HepG2 (cell line): ENCODE measurements around the gene EHD1. TPM values are rescaled to one million over a fixed set of nuclear protein-coding genes. Genes with fewer than 3 reads are reported as not detected.

ENCODE experiments used
- ATAC-seq: fragments of 200-7000 bp; cut with Tn5 transposase; 3 replicates; pipeline ENCODE4 v1.9.1; 2020; ENCODE audit warnings: mild to moderate bottlenecking, moderate library complexity
- BruUV-seq: library from RNA; stranded (reverse); fragments of 400-500 nt; replicated peaks from 2 replicates; lab custom pipeline; 2021; lab: Mats Ljungman, UMichigan
- CTCF ChIA-PET: fragments of 300-600 bp; formaldehyde crosslinking; extraction: SDS; loops from one replicate; lab custom pipeline; 2021; ENCODE audit warnings: low total read pairs, inconsistent platforms, low intra/inter-chr PET ratio; lab: Yijun Ruan, JAX
- POLR2A ChIA-PET: fragments of 350-600 bp; sonication (Branson Sonifier 250); formaldehyde crosslinking; loops from one replicate; lab custom pipeline; 2020; ENCODE audit warnings: antibody characterized with exemption, inconsistent platforms; lab: Yijun Ruan, JAX
- DNase-seq: peaks from one replicate; pipeline ENCODE4 v3.0.0-alpha.2; 2015; ENCODE audit warnings: low spot score
- FAIRE-seq: peaks from 3 replicates; lab custom pipeline; 2011; peaks lifted over from hg19 to GRCh38; lab: Jason Lieb, UNC
- H2AFZ ChIP-seq: one replicate; pipeline ENCODE4 v1.6.1; 2011; ENCODE audit warnings: low read length, inconsistent platforms
- H3K27ac ChIP-seq: fragments of 300-600 bp; 3 replicates; pipeline ENCODE4 v1.8.0; 2011; ENCODE audit warnings: mixed run types, mild to moderate bottlenecking, mixed read lengths, low read length, inconsistent platforms; ENCODE audit not compliant: insufficient read depth; ENCODE audit errors: extremely low read length
- H3K27me3 ChIP-seq, 2 experiments: fragments of 200-600 bp in 1 of 2; 2 replicates in 1 of 2; 3 replicates in 1 of 2; pipeline versions ENCODE4 v1.6.0 to v1.8.0; 2011; ENCODE audit warnings: low read length in 2 of 2, mild to moderate bottlenecking in 2 of 2, moderate library complexity in 2 of 2, inconsistent platforms in 1 of 2; ENCODE audit not compliant: insufficient read depth in 2 of 2, control insufficient read depth in 1 of 2
- H3K36me3 ChIP-seq, 2 experiments: fragments of 200-600 bp in 1 of 2; replicated peaks in 1 of 2; 2 replicates in 1 of 2; 3 replicates in 1 of 2; pipeline versions ENCODE4 v1.5.1 to v1.8.0; 2011; ENCODE audit warnings: low read length in 2 of 2, inconsistent platforms in 1 of 2; ENCODE audit not compliant: insufficient read depth in 2 of 2, control insufficient read depth in 1 of 2
- H3K4me1 ChIP-seq: 2 replicates; pipeline ENCODE4 v1.5.1; 2012; ENCODE audit warnings: low read length, inconsistent platforms; ENCODE audit not compliant: insufficient read depth
- H3K4me2 ChIP-seq: 2 replicates; pipeline ENCODE4 v1.6.0; 2011; ENCODE audit warnings: low read depth, low read length, inconsistent platforms
- H3K4me3 ChIP-seq, 3 experiments: fragments of 200-600 bp in 1 of 3; sonication (generic), shearing (Covaris generic) in 1 of 3; replicated peaks in 1 of 3; 2 replicates each; pipeline ENCODE4 v1.5.1; 2011 to 2016; ENCODE audit warnings: low read length in 3 of 3, inconsistent platforms in 2 of 3, low read depth in 2 of 3, mild to moderate bottlenecking in 2 of 3, control low read depth in 1 of 3, mixed read lengths in 1 of 3; ENCODE audit not compliant: insufficient read depth in 1 of 3
- H3K79me2 ChIP-seq: one replicate; pipeline ENCODE4 v1.6.1; 2011; ENCODE audit warnings: low read length, inconsistent platforms; ENCODE audit not compliant: insufficient read depth
- H3K9ac ChIP-seq: 2 replicates; pipeline ENCODE4 v1.6.0; 2011; ENCODE audit warnings: mild to moderate bottlenecking, low read depth, low read length, inconsistent platforms; ENCODE audit not compliant: insufficient read depth
- H3K9me3 ChIP-seq: 2 replicates; pipeline ENCODE4 v1.5.1; 2012; ENCODE audit warnings: mild to moderate bottlenecking, low read length
- H4K20me1 ChIP-seq: 2 replicates; pipeline ENCODE4 v1.6.0; 2011; ENCODE audit warnings: inconsistent platforms, mild to moderate bottlenecking, low read length, moderate library complexity; ENCODE audit not compliant: insufficient read depth
- CHCHD3 ChIP-seq: sonication (generic); formaldehyde crosslinking; IDR thresholded peaks from 2 replicates; pipeline ENCODE4 v1.8.0; 2022; ENCODE audit warnings: mild to moderate bottlenecking, missing genetic modification reagents, moderate library complexity
- KDM4B ChIP-seq: sonication (generic); formaldehyde crosslinking; IDR thresholded peaks from 2 replicates; pipeline ENCODE4 v1.4.0; 2020; ENCODE audit warnings: missing genetic modification reagents
- TCF7L2 ChIP-seq: IDR thresholded peaks from 2 replicates; pipeline ENCODE4 v1.6.1; 2011; ENCODE audit warnings: mild to moderate bottlenecking, low read depth, low read length, moderate library complexity
- ZFX ChIP-seq: sonication (generic); formaldehyde crosslinking; IDR thresholded peaks from 2 replicates; pipeline ENCODE4 v1.4.0; 2020; ENCODE audit warnings: mild to moderate bottlenecking, low read depth, missing genetic modification reagents, moderate library complexity
- ZNF670 ChIP-seq: sonication (generic); formaldehyde crosslinking; IDR thresholded peaks from 2 replicates; pipeline ENCODE4 v1.8.0; 2022; ENCODE audit warnings: mild to moderate bottlenecking, missing genetic modification reagents, borderline replicate concordance
- ZNF75D ChIP-seq: sonication (generic); formaldehyde crosslinking; IDR thresholded peaks from 2 replicates; pipeline ENCODE4 v1.8.1; 2023; ENCODE audit warnings: missing genetic modification reagents, mild to moderate bottlenecking, borderline replicate concordance
- WGBS: methylation state at CpG from one replicate; pipeline ENCODE4 v1.1.6; 2017; ENCODE audit warnings: low lambda C conversion rate; 5-methylcytosine and 5-hydroxymethylcytosine counted together
- in situ Hi-C: cut with HindIII; loops from 2 replicates; pipeline ENCODE4 v1.10.0; 2017; ENCODE audit warnings: low pct_unique_long_range_greater_than_20kb; ENCODE audit not compliant: extremely low pct_ligation_motif_present
- intact Hi-C: fragments of 100-400 bp; cut with micrococcal nuclease; formaldehyde crosslinking; loops from one replicate; pipeline ENCODE4 v1.10.0; 2022; ENCODE audit not compliant: unreplicated experiment
- polyA plus RNA-seq, 8 experiments: library from polyadenylated mRNA; depleted of rRNA in 3 of 8; stranded (reverse) in 7 of 8; unstranded in 1 of 8; fragments of >200 nt; fragmentation: Illumina TruSeq in 4 of 8; extraction: Trizol in 4 of 8; gene quantifications; 2 replicates each; pipeline versions ENCODE4 v1.2.1 to v1.2.3, GENCODE V29; 2011 to 2016; ENCODE audit warnings: low read depth in 4 of 8, missing spikeins in 1 of 8, mixed read lengths in 1 of 8; ENCODE audit not compliant: insufficient read depth in 1 of 8
- total RNA-seq, 5 experiments: library from RNA; depleted of rRNA; stranded (reverse); fragments of >200 nt; fragmentation: Illumina TruSeq; extraction: Trizol; gene quantifications; 2 replicates each; pipeline ENCODE4 v1.2.3, GENCODE V29; 2016; ENCODE audit warnings: low read depth in 1 of 5
- TF ChIP-seq, protein P1 (sequence below): IDR thresholded peaks from 2 replicates; pipeline ENCODE4 v1.6.1; 2012; ENCODE audit warnings: low read depth, low read length, improper control_type of control experiment
- TF ChIP-seq, protein P2 (sequence below): sonication (generic); formaldehyde crosslinking; IDR thresholded peaks from 2 replicates; pipeline ENCODE4 v1.4.0; 2020; ENCODE audit warnings: missing genetic modification reagents, borderline replicate concordance
- TF ChIP-seq, protein P3 (sequence below): sonication (generic); formaldehyde crosslinking; IDR thresholded peaks from 2 replicates; pipeline ENCODE4 v1.8.1; 2022; ENCODE audit warnings: mild to moderate bottlenecking, missing genetic modification reagents
- TF ChIP-seq, protein P4 (sequence below): sonication (generic); formaldehyde crosslinking; IDR thresholded peaks from 2 replicates; pipeline ENCODE4 v1.9.0; 2022; ENCODE audit warnings: missing genetic modification reagents, mild to moderate bottlenecking, borderline replicate concordance
- TF ChIP-seq, protein P5 (sequence below): sonication (generic); formaldehyde crosslinking; IDR thresholded peaks from 2 replicates; pipeline ENCODE4 v1.8.0; 2022; ENCODE audit warnings: missing genetic modification reagents, mild to moderate bottlenecking, moderate library complexity, borderline replicate concordance

Gene EHD1
- total and polyA plus RNA-seq, 2 of the 13 experiments (the other 11 are each of a cell fraction or from before 2014, with no cell fraction given): 23.6 to 26.6 TPM

DNA sequence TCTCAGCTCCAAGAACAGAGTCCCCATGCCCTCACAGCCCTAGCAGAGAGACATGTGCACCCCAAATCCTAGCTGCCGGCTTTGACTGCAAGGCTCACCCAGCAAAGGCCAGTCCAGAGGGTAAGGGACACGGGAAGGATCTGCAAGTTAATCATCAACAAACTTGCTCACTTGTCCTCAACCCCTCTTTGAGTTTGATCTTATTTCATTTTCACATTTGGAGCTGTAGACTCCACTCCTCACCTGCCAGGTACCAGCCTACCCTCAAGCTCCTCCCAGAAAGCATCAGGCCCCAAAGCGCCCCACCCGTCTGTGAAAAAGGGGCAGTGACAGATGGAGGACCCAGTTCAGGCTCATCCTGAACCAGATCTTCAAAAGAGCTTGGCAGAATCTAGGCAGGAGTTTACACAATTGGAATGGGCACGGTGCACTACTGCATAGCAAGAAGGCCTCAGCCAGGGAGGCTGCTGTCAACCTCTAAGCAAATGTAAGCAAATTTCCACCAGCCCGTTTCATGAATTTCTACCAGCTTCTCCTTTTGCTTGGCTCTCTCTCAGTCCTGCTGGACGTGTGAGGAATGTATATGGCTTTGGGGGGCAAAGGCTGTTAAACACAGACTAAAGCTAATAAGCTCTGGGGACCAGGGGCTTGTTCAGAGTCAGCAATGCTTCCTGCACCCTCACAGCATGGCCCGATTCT lies 5.5 kb downstream of the EHD1 start:
- Histone ChIP-seq H3K27me3 (no peaks in the 10 kb centered on the region; a peak in 1 of 5 replicates), H3K4me2 (peak overlapping the region; percentile 64), H3K79me2 (peaks cover 67% of the 10 kb centered on the region), H2AFZ (no peak overlapping the region), H4K20me1 (no peaks in the 10 kb centered on the region; the same call in 1 of the 2 replicates), H3K9me3 (no peaks in the 10 kb centered on the region), H3K36me3 (peaks cover 2 to 18% of the 10 kb centered on the region in 2 experiments; a peak in 2 of 5 replicates), H3K27ac (peak overlapping the region; percentile 56), H3K9ac (no peak overlapping the region), H3K4me3 (peak overlapping the region in 1 of 3 experiments; percentile 51; a peak in 2 of 6 replicates), H3K4me1 (peaks cover 84% of the 10 kb centered on the region)
- intact Hi-C loops: no loop called here
- CTCF ChIA-PET: no interaction called here
- POLR2A ChIA-PET: interaction anchor here (0.7 to 10.4 kb wide), 12 partner anchors 8 to 249 kb away, joined by 3 to 132 read pairs (median 4); partner anchors contain the start of genes FAU, MRPL49 and VPS51
- FAIRE-seq (peak; percentile 96), ATAC-seq (peak; percentile 26), DNase-seq (peak; percentile 46)
- in situ Hi-C loops: no loop called here
- 7% methylated on average over 8 of the region's 8 CpGs for whole genome bisulfite sequencing
- no TSS peak for BruUV-seq
- TF ChIP-seq KDM4B (CRISPR knock-in tag) (no peak), ZFX (peak; percentile 50; the same call in 1 of the 2 replicates), ZNF670 (CRISPR knock-in tag) (no peak), CHCHD3 (CRISPR knock-in tag) (no peak), TCF7L2 (no peak), ZNF75D (CRISPR knock-in tag) (no peak)
- TF ChIP-seq, protein P1, sequence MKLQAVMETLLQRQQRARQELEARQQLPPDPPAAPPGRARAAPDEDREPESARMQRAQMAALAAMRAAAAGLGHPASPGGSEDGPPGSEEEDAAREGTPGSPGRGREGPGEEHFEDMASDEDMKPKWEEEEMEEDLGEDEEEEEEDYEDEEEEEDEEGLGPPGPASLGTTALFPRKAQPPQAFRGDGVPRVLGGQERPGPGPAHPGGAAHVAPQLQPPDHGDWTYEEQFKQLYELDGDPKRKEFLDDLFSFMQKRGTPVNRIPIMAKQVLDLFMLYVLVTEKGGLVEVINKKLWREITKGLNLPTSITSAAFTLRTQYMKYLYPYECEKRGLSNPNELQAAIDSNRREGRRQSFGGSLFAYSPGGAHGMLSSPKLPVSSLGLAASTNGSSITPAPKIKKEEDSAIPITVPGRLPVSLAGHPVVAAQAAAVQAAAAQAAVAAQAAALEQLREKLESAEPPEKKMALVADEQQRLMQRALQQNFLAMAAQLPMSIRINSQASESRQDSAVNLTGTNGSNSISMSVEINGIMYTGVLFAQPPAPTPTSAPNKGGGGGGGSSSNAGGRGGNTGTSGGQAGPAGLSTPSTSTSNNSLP: no peak
- TF ChIP-seq, protein P2, sequence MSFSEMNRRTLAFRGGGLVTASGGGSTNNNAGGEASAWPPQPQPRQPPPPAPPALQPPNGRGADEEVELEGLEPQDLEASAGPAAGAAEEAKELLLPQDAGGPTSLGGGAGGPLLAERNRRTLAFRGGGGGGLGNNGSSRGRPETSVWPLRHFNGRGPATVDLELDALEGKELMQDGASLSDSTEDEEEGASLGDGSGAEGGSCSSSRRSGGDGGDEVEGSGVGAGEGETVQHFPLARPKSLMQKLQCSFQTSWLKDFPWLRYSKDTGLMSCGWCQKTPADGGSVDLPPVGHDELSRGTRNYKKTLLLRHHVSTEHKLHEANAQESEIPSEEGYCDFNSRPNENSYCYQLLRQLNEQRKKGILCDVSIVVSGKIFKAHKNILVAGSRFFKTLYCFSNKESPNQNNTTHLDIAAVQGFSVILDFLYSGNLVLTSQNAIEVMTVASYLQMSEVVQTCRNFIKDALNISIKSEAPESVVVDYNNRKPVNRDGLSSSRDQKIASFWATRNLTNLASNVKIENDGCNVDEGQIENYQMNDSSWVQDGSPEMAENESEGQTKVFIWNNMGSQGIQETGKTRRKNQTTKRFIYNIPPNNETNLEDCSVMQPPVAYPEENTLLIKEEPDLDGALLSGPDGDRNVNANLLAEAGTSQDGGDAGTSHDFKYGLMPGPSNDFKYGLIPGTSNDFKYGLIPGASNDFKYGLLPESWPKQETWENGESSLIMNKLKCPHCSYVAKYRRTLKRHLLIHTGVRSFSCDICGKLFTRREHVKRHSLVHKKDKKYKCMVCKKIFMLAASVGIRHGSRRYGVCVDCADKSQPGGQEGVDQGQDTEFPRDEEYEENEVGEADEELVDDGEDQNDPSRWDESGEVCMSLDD: peak; percentile 60; the same call in 1 of the 2 replicates
- TF ChIP-seq, protein P3, sequence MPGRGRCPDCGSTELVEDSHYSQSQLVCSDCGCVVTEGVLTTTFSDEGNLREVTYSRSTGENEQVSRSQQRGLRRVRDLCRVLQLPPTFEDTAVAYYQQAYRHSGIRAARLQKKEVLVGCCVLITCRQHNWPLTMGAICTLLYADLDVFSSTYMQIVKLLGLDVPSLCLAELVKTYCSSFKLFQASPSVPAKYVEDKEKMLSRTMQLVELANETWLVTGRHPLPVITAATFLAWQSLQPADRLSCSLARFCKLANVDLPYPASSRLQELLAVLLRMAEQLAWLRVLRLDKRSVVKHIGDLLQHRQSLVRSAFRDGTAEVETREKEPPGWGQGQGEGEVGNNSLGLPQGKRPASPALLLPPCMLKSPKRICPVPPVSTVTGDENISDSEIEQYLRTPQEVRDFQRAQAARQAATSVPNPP (CRISPR knock-in tag): no peak
- TF ChIP-seq, protein P4, sequence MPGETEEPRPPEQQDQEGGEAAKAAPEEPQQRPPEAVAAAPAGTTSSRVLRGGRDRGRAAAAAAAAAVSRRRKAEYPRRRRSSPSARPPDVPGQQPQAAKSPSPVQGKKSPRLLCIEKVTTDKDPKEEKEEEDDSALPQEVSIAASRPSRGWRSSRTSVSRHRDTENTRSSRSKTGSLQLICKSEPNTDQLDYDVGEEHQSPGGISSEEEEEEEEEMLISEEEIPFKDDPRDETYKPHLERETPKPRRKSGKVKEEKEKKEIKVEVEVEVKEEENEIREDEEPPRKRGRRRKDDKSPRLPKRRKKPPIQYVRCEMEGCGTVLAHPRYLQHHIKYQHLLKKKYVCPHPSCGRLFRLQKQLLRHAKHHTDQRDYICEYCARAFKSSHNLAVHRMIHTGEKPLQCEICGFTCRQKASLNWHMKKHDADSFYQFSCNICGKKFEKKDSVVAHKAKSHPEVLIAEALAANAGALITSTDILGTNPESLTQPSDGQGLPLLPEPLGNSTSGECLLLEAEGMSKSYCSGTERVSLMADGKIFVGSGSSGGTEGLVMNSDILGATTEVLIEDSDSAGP (CRISPR knock-in tag): peak; percentile 46; the same call in 1 of the 2 replicates
- TF ChIP-seq, protein P5, sequence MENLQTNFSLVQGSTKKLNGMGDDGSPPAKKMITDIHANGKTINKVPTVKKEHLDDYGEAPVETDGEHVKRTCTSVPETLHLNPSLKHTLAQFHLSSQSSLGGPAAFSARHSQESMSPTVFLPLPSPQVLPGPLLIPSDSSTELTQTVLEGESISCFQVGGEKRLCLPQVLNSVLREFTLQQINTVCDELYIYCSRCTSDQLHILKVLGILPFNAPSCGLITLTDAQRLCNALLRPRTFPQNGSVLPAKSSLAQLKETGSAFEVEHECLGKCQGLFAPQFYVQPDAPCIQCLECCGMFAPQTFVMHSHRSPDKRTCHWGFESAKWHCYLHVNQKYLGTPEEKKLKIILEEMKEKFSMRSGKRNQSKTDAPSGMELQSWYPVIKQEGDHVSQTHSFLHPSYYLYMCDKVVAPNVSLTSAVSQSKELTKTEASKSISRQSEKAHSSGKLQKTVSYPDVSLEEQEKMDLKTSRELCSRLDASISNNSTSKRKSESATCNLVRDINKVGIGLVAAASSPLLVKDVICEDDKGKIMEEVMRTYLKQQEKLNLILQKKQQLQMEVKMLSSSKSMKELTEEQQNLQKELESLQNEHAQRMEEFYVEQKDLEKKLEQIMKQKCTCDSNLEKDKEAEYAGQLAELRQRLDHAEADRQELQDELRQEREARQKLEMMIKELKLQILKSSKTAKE (CRISPR knock-in tag): no peak
